ENCODE data around the gene RHOB. TPM values are rescaled to one million over a fixed set of nuclear protein-coding genes. Genes with fewer than 3 reads are reported as not detected.
"Not testable (repeated sequence)": the region's sequence is repeated elsewhere in the genome, so short reads cannot be mapped to it uniquely, and the experiment has no call there.

The RHOB gene
- total RNA-seq, 1 donor from 2014 or later: 18.5 TPM

DNA sequence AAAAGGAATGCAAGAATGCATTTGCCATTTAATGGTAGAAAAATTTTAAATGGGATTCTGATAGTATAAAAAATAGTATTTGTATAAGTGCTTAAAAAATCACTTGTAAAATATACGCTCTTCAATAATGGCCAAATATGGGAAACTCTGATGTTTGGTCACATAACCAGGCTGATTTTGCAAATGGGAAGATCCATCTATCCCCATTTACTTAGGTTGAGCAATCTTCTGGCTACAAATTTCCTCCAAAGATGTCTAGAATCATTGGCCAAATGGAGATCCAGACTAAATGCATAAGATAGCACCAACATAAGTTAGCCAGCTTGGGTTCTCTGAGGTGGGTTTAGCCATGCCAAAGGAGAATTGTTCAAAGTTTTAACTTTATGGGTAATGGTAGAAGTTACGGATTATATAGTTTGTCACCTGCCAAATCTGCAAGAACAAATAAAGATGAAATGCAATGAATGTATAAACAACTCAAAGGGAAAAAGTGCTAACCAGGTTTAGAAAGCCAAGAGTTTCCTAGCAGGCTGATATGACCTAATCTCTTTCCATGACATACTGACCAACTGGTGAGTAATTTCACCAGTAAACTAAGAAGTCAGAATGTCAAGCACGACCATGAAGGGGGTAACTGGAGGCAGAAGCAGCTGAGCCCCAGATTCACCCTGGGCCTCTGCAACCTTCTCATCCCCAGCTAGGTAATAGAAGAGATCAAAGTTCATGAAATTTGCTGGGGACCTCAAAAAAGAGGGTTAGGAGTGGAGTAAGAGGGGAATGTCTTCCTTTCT, 10.0 kb downstream of the RHOB start:
- peaks cover 5% of the 10 kb centered on the region for H3K9me3 Mint-ChIP-seq
- no peak overlapping the region for H3K4me3 Mint-ChIP-seq
- no peaks in the 10 kb centered on the region for H3K36me3 Mint-ChIP-seq (ENCODE audit: low read depth)
- intact Hi-C loops (cut with micrococcal nuclease): loop anchor here (5.0 kb wide), 2 partner anchors 50 to 120 kb away; no protein-coding TSS in a partner anchor
- no peak for DNase-seq
- H3K27me3 Mint-ChIP-seq: peaks cover 31% of the 10 kb centered on the region
- peaks cover 8% of the 10 kb centered on the region for H3K4me1 Mint-ChIP-seq
- peak overlapping the region; percentile 75 for H3K27ac Mint-ChIP-seq

GRCh38 chr2:20457661-20458630, 11.1 kb downstream of the RHOB start:
- H3K4me1 Mint-ChIP-seq: peaks cover 8% of the 10 kb centered on the region
- DNase-seq: no peak

GRCh38 chr2:20458737-20459484, 12.0 kb downstream of the RHOB start:
- not testable (repeated sequence) for H3K27ac Mint-ChIP-seq; H3K36me3 Mint-ChIP-seq (ENCODE audit: low read depth); H3K4me1 Mint-ChIP-seq; DNase-seq; H3K9me3 Mint-ChIP-seq; H3K4me3 Mint-ChIP-seq
- intact Hi-C loops (cut with micrococcal nuclease): loop anchor here (5.0 kb wide), 2 partner anchors 48 to 118 kb away; no protein-coding TSS in a partner anchor
- H3K27me3 Mint-ChIP-seq: peaks cover 29% of the 10 kb centered on the region

More at GRCh38 chr2:20457661-20458630, 11.1 kb downstream of the RHOB start:
- Mint-ChIP-seq H3K36me3 (ENCODE audit: low read depth) (no peaks in the 10 kb centered on the region), H3K4me3 (no peak overlapping the region), H3K27ac (no peak overlapping the region), H3K27me3 (peaks cover 35% of the 10 kb centered on the region), H3K9me3 (peaks cover 5% of the 10 kb centered on the region)
- intact Hi-C loops (cut with micrococcal nuclease): loop anchor here (5.0 kb wide), 2 partner anchors 49 to 119 kb away; no protein-coding TSS in a partner anchor

- H3K4me3 Mint-ChIP-seq: no peak overlapping the region
- H3K9me3 Mint-ChIP-seq: peaks cover 5% of the 10 kb centered on the region
- peaks cover 22% of the 10 kb centered on the region for H3K27me3 Mint-ChIP-seq
- DNase-seq: no peak
- no peaks in the 10 kb centered on the region for H3K36me3 Mint-ChIP-seq (ENCODE audit: low read depth)
- no peak overlapping the region for H3K27ac Mint-ChIP-seq
- intact Hi-C loops (cut with micrococcal nuclease): no loop called here
- no peaks in the 10 kb centered on the region for H3K4me1 Mint-ChIP-seq
Observed at GRCh38 chr2:20465716-20466394, 19.0 kb downstream of the RHOB start.

- Mint-ChIP-seq H3K36me3 (ENCODE audit: low read depth) (no peaks in the 10 kb centered on the region), H3K4me3 (no peak overlapping the region), H3K4me1 (no peaks in the 10 kb centered on the region), H3K27me3 (peaks cover 7% of the 10 kb centered on the region), H3K27ac (no peak overlapping the region), H3K9me3 (no peaks in the 10 kb centered on the region)
- no peak for DNase-seq
- intact Hi-C loops (cut with micrococcal nuclease): no loop called here
Observed at GRCh38 chr2:20467789-20468548, 21.1 kb downstream of the RHOB start.

DNA sequence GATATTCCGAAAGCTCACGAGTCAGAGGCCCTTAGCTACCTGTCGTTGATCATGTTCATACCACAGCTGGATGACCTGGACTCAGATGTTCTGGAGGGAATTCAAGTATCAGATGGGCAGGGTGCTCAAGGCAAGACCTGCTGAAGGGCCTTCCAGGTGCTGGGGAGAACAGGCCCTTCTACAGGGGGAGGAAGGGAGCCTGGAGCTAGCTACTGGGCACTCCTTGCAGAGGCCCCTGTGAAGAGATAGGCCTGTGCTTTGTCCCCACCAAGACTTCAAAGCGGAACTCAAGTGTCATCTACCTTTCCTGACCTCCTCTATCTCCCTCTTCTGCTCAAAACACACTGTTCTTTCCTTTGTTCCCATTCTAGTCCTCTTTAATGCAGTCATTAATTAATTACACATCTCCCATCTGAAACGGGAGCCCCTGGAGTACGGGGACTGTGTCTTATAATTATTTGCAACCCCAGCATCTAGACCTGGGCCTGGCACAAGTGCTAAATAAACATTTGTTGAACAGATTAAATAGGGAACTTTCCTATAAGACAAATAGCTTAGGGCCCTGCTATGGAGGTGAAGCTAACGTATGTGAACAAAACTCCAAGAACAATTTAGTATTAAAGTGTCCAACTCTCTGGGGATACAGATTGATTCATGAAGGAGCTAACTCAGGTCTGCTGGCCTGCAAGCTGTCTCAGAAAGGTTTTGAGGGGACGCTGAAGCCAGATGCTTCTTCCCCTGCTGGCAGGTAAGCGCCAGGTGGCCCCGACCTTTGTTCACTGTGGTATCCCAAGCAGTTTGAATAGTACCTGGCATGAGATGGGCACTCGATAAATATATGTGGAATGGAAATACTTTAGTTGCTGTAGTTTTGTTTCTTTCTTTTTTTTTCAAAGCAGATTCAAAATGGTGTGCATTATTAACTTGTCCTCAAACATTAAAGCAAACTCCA, 22.0 kb downstream of the RHOB start:
- intact Hi-C loops (cut with micrococcal nuclease): no loop called here
- Mint-ChIP-seq H3K36me3 (ENCODE audit: low read depth) (no peaks in the 10 kb centered on the region), H3K4me1 (no peaks in the 10 kb centered on the region), H3K9me3 (no peaks in the 10 kb centered on the region), H3K27ac (no peak overlapping the region), H3K4me3 (no peak overlapping the region), H3K27me3 (peaks cover 7% of the 10 kb centered on the region)
- DNase-seq: no peak

GRCh38 chr2:20469595-20469994, 22.7 kb downstream of the RHOB start:
- no peak overlapping the region for H3K4me3 Mint-ChIP-seq
- no peak overlapping the region for H3K27ac Mint-ChIP-seq
- no peaks in the 10 kb centered on the region for H3K4me1 Mint-ChIP-seq
- no peaks in the 10 kb centered on the region for H3K9me3 Mint-ChIP-seq
- no peak for DNase-seq
- intact Hi-C loops (cut with micrococcal nuclease): no loop called here
- peaks cover 7% of the 10 kb centered on the region for H3K27me3 Mint-ChIP-seq
- no peaks in the 10 kb centered on the region for H3K36me3 Mint-ChIP-seq (ENCODE audit: low read depth)

DNA sequence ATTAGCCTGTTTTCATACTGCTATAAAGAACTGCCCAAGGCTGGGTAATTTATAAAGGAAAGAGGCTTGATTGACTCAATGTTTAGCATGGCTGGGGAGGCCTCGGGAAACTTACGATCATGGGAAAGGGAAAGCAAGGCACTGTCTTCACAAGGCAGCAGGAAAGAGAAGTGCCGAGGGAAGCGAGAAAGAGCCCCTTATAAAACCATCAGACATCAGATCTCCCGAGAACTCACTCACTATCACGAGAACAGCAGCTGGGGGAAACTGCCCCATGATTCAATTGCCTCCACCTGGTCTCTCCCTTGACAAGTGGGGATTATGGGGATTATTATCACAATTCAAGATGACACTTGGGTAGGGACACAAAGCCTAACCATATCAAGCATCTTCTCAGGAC, 23.3 kb downstream of the RHOB start:
- intact Hi-C loops (cut with micrococcal nuclease): no loop called here
- no peak overlapping the region for H3K27ac Mint-ChIP-seq
- DNase-seq: no peak
- H3K4me1 Mint-ChIP-seq: no peaks in the 10 kb centered on the region
- peaks cover 7% of the 10 kb centered on the region for H3K27me3 Mint-ChIP-seq
- H3K36me3 Mint-ChIP-seq (ENCODE audit: low read depth): no peaks in the 10 kb centered on the region
- no peak overlapping the region for H3K4me3 Mint-ChIP-seq
- no peaks in the 10 kb centered on the region for H3K9me3 Mint-ChIP-seq

GRCh38 chr2:20471148-20471547, 24.3 kb downstream of the RHOB start:
- Mint-ChIP-seq H3K27ac (no peak overlapping the region), H3K9me3 (no peaks in the 10 kb centered on the region), H3K36me3 (ENCODE audit: low read depth) (no peaks in the 10 kb centered on the region), H3K4me1 (no peaks in the 10 kb centered on the region), H3K27me3 (peaks cover 7% of the 10 kb centered on the region), H3K4me3 (no peak overlapping the region)
- DNase-seq: no peak
- intact Hi-C loops (cut with micrococcal nuclease): no loop called here

DNA sequence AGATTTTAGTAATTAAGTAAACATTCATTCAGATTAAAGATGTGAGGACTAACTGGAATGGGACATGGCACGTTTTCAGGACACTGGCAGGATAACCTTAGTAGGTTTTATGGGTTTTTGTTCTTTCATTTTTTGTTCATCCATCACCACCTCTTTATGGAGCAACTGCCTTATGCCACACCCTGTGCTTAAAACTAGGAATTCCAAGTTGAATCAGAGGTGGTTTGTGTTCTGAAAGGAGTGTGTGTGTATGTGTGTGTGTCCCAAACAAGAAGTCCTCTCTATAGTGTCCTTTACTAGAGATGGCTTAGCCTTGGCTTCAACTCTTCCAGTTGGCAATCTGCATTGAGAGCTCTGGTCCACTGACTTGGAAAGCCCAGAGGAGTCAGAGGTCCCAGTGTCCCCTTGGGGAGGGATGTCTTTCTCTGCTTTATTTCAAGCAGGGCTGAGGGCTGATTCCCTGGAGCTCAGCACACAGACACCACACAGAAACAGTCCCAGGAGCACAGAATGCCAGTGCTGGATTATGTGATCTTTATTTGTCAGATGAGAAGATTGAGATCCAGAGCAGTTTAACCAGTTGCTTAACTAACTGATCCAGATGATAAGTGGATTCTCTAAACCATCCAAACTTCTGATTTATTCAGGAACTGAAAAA, 25.2 kb downstream of the RHOB start:
- no peak for DNase-seq
- Mint-ChIP-seq H3K36me3 (ENCODE audit: low read depth) (no peaks in the 10 kb centered on the region), H3K4me3 (no peak overlapping the region), H3K9me3 (no peaks in the 10 kb centered on the region), H3K27me3 (peaks cover 7% of the 10 kb centered on the region), H3K27ac (no peak overlapping the region), H3K4me1 (no peaks in the 10 kb centered on the region)
- intact Hi-C loops (cut with micrococcal nuclease): no loop called here

DNA sequence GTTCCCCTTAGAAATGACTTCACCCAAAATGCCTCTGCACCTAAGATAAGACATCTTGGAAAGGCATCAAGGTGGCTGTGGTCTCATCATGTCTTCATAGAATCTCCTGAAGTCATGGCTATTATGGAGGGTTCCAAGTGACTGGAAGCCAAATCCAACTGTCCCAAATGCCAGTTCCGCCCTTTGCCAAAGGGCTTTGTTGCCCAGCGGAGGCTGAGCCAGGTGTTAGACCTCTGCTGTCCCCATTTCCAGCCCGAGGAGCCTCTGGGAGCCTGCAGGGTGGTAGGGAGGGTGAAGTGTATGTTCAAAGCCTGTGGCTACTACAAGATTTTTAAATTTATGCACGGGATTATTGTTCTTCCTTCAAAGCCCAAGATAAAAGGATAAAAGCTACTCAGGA, 25.7 kb downstream of the RHOB start:
- Mint-ChIP-seq H3K4me1 (no peaks in the 10 kb centered on the region), H3K9me3 (no peaks in the 10 kb centered on the region), H3K27me3 (peaks cover 7% of the 10 kb centered on the region), H3K27ac (no peak overlapping the region), H3K4me3 (no peak overlapping the region), H3K36me3 (ENCODE audit: low read depth) (no peaks in the 10 kb centered on the region)
- DNase-seq: no peak
- intact Hi-C loops (cut with micrococcal nuclease): no loop called here

All from activated CD4-positive, alpha-beta T cell treated with anti-CD3 and anti-CD28 coated beads, Interleukin-2, amount 10 ng/mL, durations not matched to agents 24 days and 14 days (primary cell).